ENCODE results near the gene LINC00632.
"Not testable (repeated sequence)": the region's sequence is repeated elsewhere in the genome, so short reads cannot be mapped to it uniquely, and the experiment has no call there.

The LINC00632 gene

GRCh38 chrX:140709421-140709846 is at the start of gene LINC00632:
Gene LINC00632 (plus strand): TSS chrX:140709759.
- no peak for DNase-seq

DNA sequence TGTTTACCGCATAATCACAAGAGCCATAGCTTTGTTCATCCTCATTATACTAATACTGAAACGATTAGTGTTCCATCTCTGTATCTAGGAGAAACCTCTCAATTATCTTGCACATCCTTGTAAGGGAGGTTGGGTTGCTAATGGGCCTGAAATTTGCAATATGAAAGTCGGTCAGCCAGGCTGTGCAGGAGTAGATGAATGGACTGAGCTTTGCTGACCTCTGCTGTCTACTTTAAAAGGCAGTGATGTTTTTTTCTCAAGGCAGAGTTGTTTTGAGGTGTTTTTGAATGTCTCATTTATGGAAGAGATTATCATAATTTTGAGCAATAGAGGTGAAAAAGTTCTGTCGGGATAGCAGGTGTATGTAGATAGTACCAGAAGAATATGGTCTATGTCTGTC is 47.9 kb upstream of the LINC00632 start:
- DNase-seq: no peak

DNA sequence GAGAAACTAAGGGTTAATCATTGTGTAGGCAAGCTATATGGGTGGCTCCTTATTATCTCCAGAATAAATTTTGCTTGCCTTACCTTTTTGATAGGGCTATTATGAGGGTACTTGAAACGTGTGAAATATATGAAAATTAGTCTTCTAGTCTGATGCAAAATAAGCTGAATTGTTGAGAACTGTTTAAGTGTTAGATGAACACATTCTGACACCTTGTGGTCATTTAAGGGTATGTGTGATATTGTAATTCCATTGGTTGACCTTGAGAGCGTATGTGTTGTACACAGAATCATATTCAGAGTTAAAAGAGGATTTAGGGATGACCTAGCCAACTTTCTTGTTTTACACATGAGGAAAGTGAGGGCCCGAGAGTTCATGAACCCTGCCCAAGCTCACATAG is 44.6 kb upstream of the LINC00632 start:
- no peak for DNase-seq

DNA sequence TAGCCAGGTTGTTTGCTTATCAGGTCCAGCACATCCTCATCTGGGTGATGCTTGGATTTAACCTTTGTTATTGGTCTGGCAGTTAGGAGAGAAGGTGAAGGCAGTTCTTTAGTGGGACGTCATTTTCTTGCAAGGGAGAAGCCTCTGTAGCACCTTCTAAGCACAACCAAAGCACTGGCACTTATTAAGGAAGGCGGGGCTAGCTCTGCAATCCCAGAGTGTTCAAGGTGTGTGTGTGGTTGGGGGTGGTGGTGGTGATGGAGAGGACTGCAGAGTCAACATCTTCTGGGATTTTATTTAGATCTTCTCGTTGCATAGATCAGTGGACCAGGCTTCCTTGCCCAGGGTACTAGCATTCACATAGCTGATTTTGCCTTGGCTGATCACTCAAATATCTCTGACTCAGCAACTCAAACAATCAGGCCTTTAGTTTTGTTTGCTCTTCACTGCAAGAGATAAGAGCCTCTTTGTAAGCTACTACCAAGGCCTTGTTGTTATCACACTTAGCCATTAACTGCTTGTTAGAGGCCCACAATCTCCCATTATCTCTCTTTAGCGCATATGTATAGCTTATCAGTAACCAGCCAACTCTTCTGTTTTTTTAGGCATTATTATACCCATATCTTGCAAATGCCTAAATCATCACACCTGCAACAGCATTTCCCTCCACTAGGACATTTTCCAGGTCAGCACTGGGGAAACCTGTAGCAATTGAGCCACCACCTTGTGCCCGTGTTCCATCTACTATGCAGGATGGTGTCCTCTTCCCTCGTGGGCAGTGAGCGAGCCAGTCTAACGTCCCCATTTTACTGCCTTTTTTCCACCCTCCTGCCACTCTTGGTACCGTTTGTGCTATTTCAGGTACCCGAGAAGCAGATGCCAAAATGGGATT is 36.5 kb upstream of the LINC00632 start:
- DNase-seq: no peak

DNA sequence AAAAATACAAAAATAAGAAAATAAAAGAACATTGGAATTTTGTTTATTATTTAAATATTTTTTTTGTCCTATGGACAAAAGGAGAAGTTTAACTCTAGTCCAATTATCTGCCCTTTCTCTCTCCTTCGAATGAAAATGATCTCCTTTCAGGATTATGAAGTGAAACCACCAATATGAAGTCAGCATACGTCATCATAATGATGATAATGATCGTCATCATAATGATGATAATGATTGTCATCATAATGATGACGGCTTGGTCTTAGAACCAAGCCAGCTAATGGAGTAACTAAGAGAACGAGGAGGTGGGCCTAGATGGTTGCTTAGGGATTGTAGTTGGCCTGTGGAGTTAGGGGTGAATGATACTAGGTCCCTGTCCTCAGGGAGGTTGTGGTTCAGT is 21.9 kb upstream of the LINC00632 start:
- no peak for DNase-seq

- DNase-seq: not testable (repeated sequence)
These were observed 18.0 kb upstream of the LINC00632 start for GRCh38 chrX:140691596-140691995.

- DNase-seq: no peak
These were observed 11.9 kb upstream of the LINC00632 start for GRCh38 chrX:140697618-140698017.

- DNase-seq: no peak
These were observed 8.1 kb upstream of the LINC00632 start for GRCh38 chrX:140701480-140701879.

DNA sequence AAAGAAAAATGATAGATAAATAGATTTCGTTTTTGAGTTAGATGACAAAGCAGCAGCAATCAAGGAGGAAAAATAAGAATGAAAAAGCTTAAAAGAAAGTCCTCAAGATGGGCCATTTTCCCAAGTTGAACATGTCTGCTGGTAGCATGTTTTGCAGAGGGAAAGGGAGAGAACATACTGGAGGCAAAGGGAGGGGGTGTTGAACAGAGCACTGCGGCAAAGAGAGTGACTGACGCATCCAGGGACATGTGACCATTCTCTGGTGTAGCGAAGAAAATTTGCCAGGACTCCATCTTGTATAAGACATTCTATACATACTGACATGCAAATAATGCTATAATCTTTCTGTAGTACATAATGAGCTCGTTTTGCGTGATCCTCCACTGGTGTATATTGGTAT is 1.2 kb downstream of the LINC00632 start:
- no peak for DNase-seq

DNA sequence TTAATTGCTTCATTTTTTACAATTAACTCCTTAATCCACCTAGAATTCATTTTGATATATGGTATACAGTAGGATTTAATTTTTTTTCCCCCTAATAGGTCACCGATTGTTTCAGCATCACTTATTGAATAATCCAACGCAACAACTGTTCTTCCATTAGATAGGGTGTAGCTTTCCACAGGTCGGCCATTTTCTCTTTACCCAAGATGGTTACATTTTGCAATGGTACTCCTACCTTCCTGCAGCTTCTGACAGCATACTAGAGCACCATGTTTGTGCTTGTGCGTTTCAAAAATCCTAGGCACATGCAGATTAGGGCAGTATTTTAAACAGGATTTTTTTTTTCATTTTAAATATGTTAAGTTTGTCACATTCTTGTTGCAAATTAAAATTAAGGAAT is 2.3 kb downstream of the LINC00632 start:
- no peak for DNase-seq

- no peak for DNase-seq
These were observed 3.0 kb downstream of the LINC00632 start for GRCh38 chrX:140712413-140713173.

GRCh38 chrX:140713174-140713539 is 3.6 kb downstream of the LINC00632 start:
- DNase-seq: no peak

DNA sequence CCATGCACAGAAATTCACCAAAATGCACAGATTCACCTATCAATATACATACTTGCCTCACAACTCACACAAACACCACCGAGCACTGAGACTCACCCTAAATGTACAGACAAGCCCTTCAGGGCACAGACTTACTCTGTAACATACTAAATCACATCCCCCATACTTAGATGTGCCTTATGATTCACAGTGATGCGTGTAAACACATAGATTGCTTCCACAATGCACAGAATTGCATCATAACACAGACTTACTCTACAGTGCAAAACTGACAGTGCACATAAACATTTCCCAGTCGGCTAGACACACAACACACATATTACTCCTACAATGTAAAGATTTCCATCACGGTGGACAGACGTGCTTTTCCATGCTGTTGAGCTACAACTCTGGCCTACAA is 6.2 kb downstream of the LINC00632 start:
- no peak for DNase-seq

DNA sequence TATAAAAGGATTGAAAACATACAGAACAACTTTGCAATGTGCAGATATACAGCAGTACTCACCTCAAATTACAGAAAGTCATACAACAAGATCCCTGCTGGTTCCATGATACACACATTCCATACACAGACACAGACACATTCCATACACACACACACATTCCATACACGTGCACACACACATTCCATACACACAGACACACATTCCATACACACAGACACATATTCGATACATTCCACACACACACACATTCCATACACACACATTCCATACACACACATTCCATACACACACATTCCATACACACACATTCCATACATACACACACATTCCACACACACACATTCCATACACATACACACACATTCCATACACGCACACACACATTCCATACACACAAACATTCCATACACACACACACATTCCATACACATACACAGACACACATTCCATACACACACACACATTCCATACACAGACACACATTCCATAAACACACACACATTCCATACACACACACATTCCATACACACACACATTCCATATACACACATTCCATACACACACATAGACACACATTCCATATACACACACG is 13.7 kb downstream of the LINC00632 start:
- DNase-seq: no peak

DNA sequence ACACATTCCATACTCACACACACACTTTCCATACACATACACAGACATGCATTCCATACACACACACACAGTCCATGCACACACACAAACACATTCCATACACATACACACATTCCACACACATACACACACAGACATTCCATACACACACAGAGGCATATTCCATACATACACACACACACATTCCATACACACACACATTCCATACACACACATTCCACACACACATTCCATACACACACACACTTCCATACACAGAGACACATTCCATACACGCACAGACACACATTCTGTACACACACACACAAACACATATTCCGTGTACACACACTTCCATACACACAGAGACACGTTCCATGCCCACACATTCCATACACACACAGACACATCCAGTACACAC is 14.8 kb downstream of the LINC00632 start:
- no peak for DNase-seq

DNA sequence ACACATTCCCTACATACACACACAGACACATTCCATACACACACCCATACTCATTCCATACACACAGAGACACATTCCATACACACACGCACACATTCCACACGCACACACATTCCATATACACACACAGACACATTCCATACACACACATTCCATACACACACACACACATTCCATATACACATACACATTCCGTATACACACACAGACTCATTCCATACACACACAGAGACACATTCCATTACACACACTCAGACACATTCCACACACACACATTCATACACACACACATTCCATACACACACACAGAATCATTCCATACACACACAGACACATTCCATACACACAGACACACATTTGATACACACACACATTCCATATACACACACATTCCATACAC is 15.2 kb downstream of the LINC00632 start:
- DNase-seq: no peak

GRCh38 chrX:140725500-140725899 is 15.9 kb downstream of the LINC00632 start:
- no peak for DNase-seq

DNA sequence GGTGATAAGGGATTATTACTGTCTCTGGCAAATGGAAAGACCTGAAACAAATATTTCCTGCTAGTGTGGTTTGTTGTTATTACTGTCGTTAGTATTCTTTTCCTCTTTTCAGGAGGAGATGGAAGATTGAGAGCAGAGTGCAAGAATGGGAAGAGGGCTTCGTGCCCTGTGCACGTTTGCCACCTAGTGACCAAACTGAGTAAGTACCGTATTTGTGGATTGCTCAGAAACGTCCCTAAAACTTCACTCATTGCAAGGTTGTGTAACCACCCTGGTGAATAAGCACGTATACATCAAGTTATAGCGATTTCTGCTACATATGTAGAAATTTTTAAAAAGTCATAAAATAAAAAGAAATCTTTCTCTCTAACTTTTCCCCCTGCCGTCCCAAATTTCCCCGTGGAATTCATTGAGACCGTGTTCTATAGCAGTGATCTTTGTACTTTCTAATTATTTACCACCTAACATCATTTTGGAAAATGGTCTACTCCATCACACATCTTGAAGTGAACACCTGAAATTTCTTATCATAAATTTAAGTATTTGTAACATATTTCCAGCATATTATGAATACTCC is 24.3 kb downstream of the LINC00632 start:
- DNase-seq: no peak

DNA sequence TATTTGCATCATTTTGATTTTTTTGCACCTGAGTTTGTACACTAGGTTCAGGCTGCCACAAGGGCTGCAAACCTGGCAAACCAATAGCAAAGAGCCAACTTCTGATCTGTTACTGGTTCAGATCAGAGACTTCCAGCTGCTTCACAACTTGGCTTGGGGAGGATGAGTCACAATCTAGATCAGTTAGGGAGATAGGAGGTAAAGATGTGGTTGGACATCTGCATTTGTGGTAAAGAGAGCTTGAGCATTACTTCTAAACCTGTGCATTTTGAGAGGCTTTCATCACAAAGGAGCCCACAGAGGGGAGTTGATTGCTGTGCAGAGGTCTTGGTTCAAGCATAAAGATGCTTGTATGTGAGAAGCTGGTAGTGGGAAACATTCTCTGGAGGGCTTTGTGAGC is 34.5 kb downstream of the LINC00632 start:
- DNase-seq: no peak

GRCh38 chrX:140756941-140757340 is 47.4 kb downstream of the LINC00632 start:
- DNase-seq: no peak

DNA sequence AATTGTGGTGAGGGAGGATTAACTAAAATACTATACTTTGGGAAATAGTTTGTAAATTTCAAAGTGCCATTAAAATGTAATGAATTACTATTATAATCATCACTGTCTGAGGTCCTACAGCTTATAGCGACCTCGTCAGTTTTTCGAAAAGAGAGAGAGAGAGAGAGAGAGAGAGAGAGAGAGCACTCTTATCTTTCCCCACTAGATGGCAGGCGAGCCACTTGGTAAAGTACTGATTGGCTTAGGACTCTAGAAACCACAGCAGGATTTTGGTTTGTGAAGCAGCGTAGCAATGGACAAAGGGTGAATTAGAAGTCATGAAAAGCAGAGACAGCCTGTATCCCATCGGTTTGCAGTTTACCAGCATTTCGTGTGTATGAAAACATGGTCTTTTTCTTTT is 52.5 kb downstream of the LINC00632 start:
- no peak for DNase-seq

- no peak for DNase-seq
These were observed 54.9 kb downstream of the LINC00632 start for GRCh38 chrX:140764401-140764919.
